Neuronal stem cell (in vitro differentiated cells): ENCODE data around the gene RPE65.

ENCODE experiments used
- DNase-seq: peaks from one replicate; pipeline ENCODE4 v3.0.0-alpha.2; 2013; ENCODE audit warnings: low spot score
- H2AFZ ChIP-seq: one replicate; pipeline ENCODE4 v1.6.1; 2013; ENCODE audit warnings: mild to moderate bottlenecking, low read length, inconsistent platforms
- H2AK5ac ChIP-seq: 2 replicates; pipeline ENCODE4 v1.6.1; 2013; ENCODE audit warnings: low read depth, mild to moderate bottlenecking, inconsistent platforms, low read length, moderate library complexity, mixed read lengths
- H2BK120ac ChIP-seq: 2 replicates; pipeline ENCODE4 v1.6.1; 2013; ENCODE audit warnings: low read depth, mild to moderate bottlenecking, inconsistent platforms, low read length, moderate library complexity, mixed read lengths
- H2BK12ac ChIP-seq: one replicate; pipeline ENCODE4 v1.6.1; 2013; ENCODE audit warnings: low read length, inconsistent platforms
- H2BK15ac ChIP-seq: 2 replicates; pipeline ENCODE4 v1.6.1; 2013; ENCODE audit warnings: mild to moderate bottlenecking, low read length, inconsistent platforms, mixed read lengths
- H2BK5ac ChIP-seq: one replicate; pipeline ENCODE4 v1.6.1; 2013; ENCODE audit warnings: inconsistent platforms, mild to moderate bottlenecking, low read length, moderate library complexity
- H3K14ac ChIP-seq: one replicate; pipeline ENCODE4 v1.6.1; 2013; ENCODE audit warnings: low read length, inconsistent platforms
- H3K18ac ChIP-seq: 2 replicates; pipeline ENCODE4 v1.6.1; 2013; ENCODE audit warnings: low read length, inconsistent platforms
- H3K23ac ChIP-seq: 2 replicates; pipeline ENCODE4 v1.6.1; 2013; ENCODE audit warnings: low read depth, mild to moderate bottlenecking, mixed read lengths, low read length, inconsistent platforms; ENCODE audit not compliant: poor library complexity
- H3K27ac ChIP-seq: replicated peaks from 3 replicates; pipeline ENCODE4 v1.5.1; 2013; ENCODE audit warnings: low read length, inconsistent platforms
- H3K27me3 ChIP-seq, 3 experiments: 2 replicates each; pipeline ENCODE4 v1.6.1; 2013; ENCODE audit warnings: low read length in 3 of 3, mild to moderate bottlenecking in 2 of 3, inconsistent platforms in 1 of 3, low read depth in 1 of 3, mixed read lengths in 1 of 3, moderate library complexity in 1 of 3; ENCODE audit not compliant: control insufficient read depth in 3 of 3, insufficient read depth in 3 of 3
- H3K36me3 ChIP-seq, 2 donors: replicated peaks in 1 of 2; 2 replicates each; pipeline ENCODE4 v1.6.1; 2013; ENCODE audit warnings: low read length in 2 of 2; ENCODE audit not compliant: control insufficient read depth in 2 of 2, insufficient read depth in 2 of 2
- H3K4ac ChIP-seq: 2 replicates; pipeline ENCODE4 v1.6.1; 2013; ENCODE audit warnings: inconsistent platforms, mild to moderate bottlenecking, low read length, moderate library complexity
- H3K4me1 ChIP-seq, 2 donors: 1 replicate in 1 of 2; 2 replicates in 1 of 2; pipeline ENCODE4 v1.6.1; 2013; ENCODE audit warnings: low read length in 2 of 2, low read depth in 1 of 2; ENCODE audit not compliant: control insufficient read depth in 2 of 2, insufficient read depth in 1 of 2
- H3K4me2 ChIP-seq: one replicate; pipeline ENCODE4 v1.6.1; 2013; ENCODE audit warnings: mild to moderate bottlenecking, low read length, inconsistent platforms; ENCODE audit not compliant: insufficient read depth, poor library complexity, severe bottlenecking
- H3K4me3 ChIP-seq, 2 donors: 2 replicates each; pipeline ENCODE4 v1.5.1; 2013; ENCODE audit warnings: low read length in 2 of 2, mild to moderate bottlenecking in 2 of 2, inconsistent platforms in 1 of 2, moderate library complexity in 1 of 2
- H3K79me1 ChIP-seq: one replicate; pipeline ENCODE4 v1.6.1; 2013; ENCODE audit warnings: low read depth, mild to moderate bottlenecking, inconsistent platforms, low read length, moderate library complexity
- H3K9ac ChIP-seq: one replicate; pipeline ENCODE4 v1.6.1; 2013; ENCODE audit warnings: mild to moderate bottlenecking, low read depth, low read length, inconsistent platforms; ENCODE audit not compliant: poor library complexity
- H3K9me3 ChIP-seq, 2 donors: replicated peaks in 1 of 2; 2 replicates each; pipeline versions ENCODE3 to v1.6.1; 2013; ENCODE audit warnings: low read length in 2 of 2, mild to moderate bottlenecking in 2 of 2, inconsistent platforms in 1 of 2, low read depth in 1 of 2, mixed read lengths in 1 of 2, moderate library complexity in 1 of 2; ENCODE audit not compliant: control insufficient read depth in 2 of 2, insufficient read depth in 1 of 2
- H4K8ac ChIP-seq: one replicate; pipeline ENCODE4 v1.6.1; 2013; ENCODE audit warnings: low read depth, mild to moderate bottlenecking, inconsistent platforms, low read length, moderate library complexity
- H4K91ac ChIP-seq: one replicate; pipeline ENCODE4 v1.6.1; 2013; ENCODE audit warnings: low read length, low read depth, mild to moderate bottlenecking, inconsistent platforms; ENCODE audit not compliant: poor library complexity
- WGBS, 2 donors: extraction: QIAGEN DNeasy Blood & Tissue Kit; methylation state at CpG; one replicate each; pipeline ENCODE4 v1.1.7; 2013; ENCODE audit warnings: missing lambda C conversion rate in 2 of 2, mixed read lengths in 1 of 2; ENCODE audit not compliant: insufficient read length in 2 of 2, insufficient replicate concordance in 1 of 2; ENCODE audit errors: extremely low coverage in 2 of 2; 5-methylcytosine and 5-hydroxymethylcytosine counted together

The RPE65 gene

DNA sequence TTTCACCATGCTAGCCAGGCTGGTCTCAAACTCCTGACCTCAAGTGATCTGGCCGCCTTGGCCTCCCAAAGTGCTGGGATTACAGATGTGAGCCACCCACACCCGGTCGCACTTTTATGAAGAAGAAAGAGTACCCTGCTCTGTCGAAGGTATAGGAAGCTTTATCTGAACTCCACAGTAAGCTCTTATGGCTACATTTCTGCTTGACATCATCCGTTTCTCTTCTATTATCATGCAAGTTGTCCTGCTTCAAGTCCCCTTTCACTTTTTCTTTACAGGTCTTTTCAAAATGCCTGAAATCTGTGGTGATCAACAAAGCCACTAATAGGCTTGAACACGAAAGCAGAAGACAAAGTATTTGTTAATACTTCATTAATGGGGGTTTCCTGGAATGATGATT lies 4.0 kb downstream of the RPE65 start:
- Histone ChIP-seq H2AFZ (no peak overlapping the region), H3K36me3 (no peaks in the 10 kb centered on the region), H3K27ac (no peak overlapping the region), H3K4me1 (peaks cover 0 to 2% of the 10 kb centered on the region in 2 donors), H3K4me3 (no peak overlapping the region), H3K18ac (no peak overlapping the region), H2AK5ac (no peak overlapping the region), H3K27me3 (no peaks in the 10 kb centered on the region), H3K14ac (no peak overlapping the region), H2BK120ac (no peak overlapping the region), H4K91ac (no peak overlapping the region), H2BK15ac (no peak overlapping the region), H3K9me3 (no peaks in the 10 kb centered on the region), H3K23ac (no peak overlapping the region), H2BK5ac (no peak overlapping the region), H3K79me1 (no peaks in the 10 kb centered on the region), H3K4ac (no peak overlapping the region), H3K4me2 (no peak overlapping the region), H2BK12ac (no peak overlapping the region), H4K8ac (no peak overlapping the region), H3K9ac (no peak overlapping the region)
- WGBS, 2 donors, result no CpG with 5 or more reads among the region's 6 CpGs
- no peak for DNase-seq

GRCh38 chr1:68442822-68443556 lies 6.8 kb downstream of the RPE65 start:
- Histone ChIP-seq H3K27ac (no peak overlapping the region), H2BK12ac (no peak overlapping the region), H2BK5ac (no peak overlapping the region), H3K18ac (no peak overlapping the region), H3K9ac (no peak overlapping the region), H3K27me3 (no peaks in the 10 kb centered on the region), H3K4me3 (no peak overlapping the region), H3K23ac (no peak overlapping the region), H2AK5ac (no peak overlapping the region), H4K91ac (no peak overlapping the region), H3K4ac (no peak overlapping the region), H3K4me1 (peaks cover 0 to 5% of the 10 kb centered on the region in 2 donors), H3K79me1 (no peaks in the 10 kb centered on the region), H3K4me2 (no peak overlapping the region), H2BK15ac (no peak overlapping the region), H3K9me3 (no peaks in the 10 kb centered on the region), H3K14ac (no peak overlapping the region), H2AFZ (no peak overlapping the region), H3K36me3 (no peaks in the 10 kb centered on the region), H4K8ac (no peak overlapping the region), H2BK120ac (no peak overlapping the region)
- DNase-seq, result peak; percentile 21
- no CpG with 5 or more reads among the region's 5 CpGs for WGBS, 2 donors

- Histone ChIP-seq H4K91ac (no peak overlapping the region), H3K4ac (no peak overlapping the region), H2BK5ac (no peak overlapping the region), H2AFZ (no peak overlapping the region), H3K79me1 (no peaks in the 10 kb centered on the region), H3K27ac (no peak overlapping the region), H2BK12ac (no peak overlapping the region), H3K4me1 (peaks cover 0 to 5% of the 10 kb centered on the region in 2 donors), H3K9me3 (no peaks in the 10 kb centered on the region), H2BK15ac (no peak overlapping the region), H3K18ac (no peak overlapping the region), H3K27me3 (no peaks in the 10 kb centered on the region), H3K23ac (no peak overlapping the region), H4K8ac (no peak overlapping the region), H3K36me3 (no peaks in the 10 kb centered on the region), H2AK5ac (no peak overlapping the region), H2BK120ac (no peak overlapping the region), H3K4me2 (no peak overlapping the region), H3K4me3 (no peak overlapping the region), H3K14ac (no peak overlapping the region), H3K9ac (no peak overlapping the region)
- no peak for DNase-seq
- no CpG with 5 or more reads among the region's 4 CpGs for WGBS, 2 donors
These were observed 7.7 kb downstream of the RPE65 start for GRCh38 chr1:68442006-68442405.

- no peak overlapping the region for H2BK12ac ChIP-seq
- H2BK15ac ChIP-seq, result no peak overlapping the region
- H3K4me2 ChIP-seq, result no peak overlapping the region
- H2AK5ac ChIP-seq, result no peak overlapping the region
- H3K36me3 ChIP-seq, result no peaks in the 10 kb centered on the region
- H3K14ac ChIP-seq, result no peak overlapping the region
- no peaks in the 10 kb centered on the region for H3K79me1 ChIP-seq
- H3K4me1 ChIP-seq, result peaks cover 0 to 5% of the 10 kb centered on the region in 2 donors
- H3K4ac ChIP-seq, result no peak overlapping the region
- H3K9me3 ChIP-seq, result no peaks in the 10 kb centered on the region
- no peak overlapping the region for H4K8ac ChIP-seq
- no peak overlapping the region for H2BK120ac ChIP-seq
- no peak overlapping the region for H3K9ac ChIP-seq
- DNase-seq, result no peak
- no peak overlapping the region for H3K4me3 ChIP-seq
- no peak overlapping the region for H2BK5ac ChIP-seq
- H3K23ac ChIP-seq, result no peak overlapping the region
- H4K91ac ChIP-seq, result no peak overlapping the region
- H2AFZ ChIP-seq, result no peak overlapping the region
- no peaks in the 10 kb centered on the region for H3K27me3 ChIP-seq
- no peak overlapping the region for H3K27ac ChIP-seq
- WGBS, 2 donors, result no CpG with 5 or more reads among the region's 3 CpGs
- no peak overlapping the region for H3K18ac ChIP-seq
These were observed 11.4 kb downstream of the RPE65 start for GRCh38 chr1:68438310-68438709.
